Endothelial cell of umbilical vein (primary cell): ENCODE data around the gene TMPRSS5. TPM values are rescaled to one million over a fixed set of nuclear protein-coding genes. Genes with fewer than 3 reads are reported as not detected.

Experiments
- BruUV-seq: library from RNA; stranded (reverse); fragments of 400-500 nt; replicated peaks from 2 replicates; lab custom pipeline; 2021; lab: Mats Ljungman, UMichigan
- CTCF ChIA-PET: fragments of 300-600, 350-600 bp; sonication (Branson Sonifier 250); formaldehyde crosslinking; loops from one replicate; lab custom pipeline; 2021; ENCODE audit warnings: antibody characterized with exemption, inconsistent platforms; lab: Charles Lee
- POLR2A ChIA-PET: fragments of 300-600, 350-600 bp; sonication (Branson Sonifier 250); formaldehyde crosslinking; loops from one replicate; lab custom pipeline; 2021; ENCODE audit warnings: antibody characterized with exemption, inconsistent platforms; lab: Charles Lee
- DNase-seq: peaks from one replicate; pipeline ENCODE4 v3.0.0-alpha.2; 2011; ENCODE audit warnings: low read depth, low spot score
- FAIRE-seq: peaks from 2 replicates; lab custom pipeline; 2011; peaks lifted over from hg19 to GRCh38; lab: Jason Lieb, UNC
- H2AFZ ChIP-seq: 2 replicates; pipeline ENCODE4 v1.6.0; 2012; ENCODE audit warnings: low read depth, low read length, control low read depth, inconsistent platforms
- H3K27ac ChIP-seq: 2 replicates; pipeline ENCODE4 v1.5.1; 2011; ENCODE audit warnings: low read depth, mild to moderate bottlenecking, control low read depth, low read length, moderate library complexity; ENCODE audit not compliant: insufficient read depth
- H3K27me3 ChIP-seq, 2 experiments: 2 replicates each; pipeline versions ENCODE4 v1.6.0 to v1.6.1; 2011; ENCODE audit warnings: low read length in 2 of 2, mixed read lengths in 1 of 2; ENCODE audit not compliant: control insufficient read depth in 2 of 2, insufficient read depth in 2 of 2
- H3K36me3 ChIP-seq, 2 experiments: 2 replicates in 1 of 2; 3 replicates in 1 of 2; pipeline ENCODE4 v1.5.1; 2011; ENCODE audit warnings: low read length in 2 of 2, mild to moderate bottlenecking in 1 of 2, moderate library complexity in 1 of 2; ENCODE audit not compliant: control insufficient read depth in 2 of 2, insufficient read depth in 2 of 2; ENCODE audit errors: extremely low read depth in 1 of 2
- H3K4me1 ChIP-seq: 3 replicates; pipeline ENCODE4 v1.5.1; 2011; ENCODE audit warnings: mild to moderate bottlenecking, low read length; ENCODE audit not compliant: control insufficient read depth, insufficient read depth; ENCODE audit errors: extremely low read depth
- H3K4me2 ChIP-seq: 2 replicates; pipeline ENCODE4 v1.6.1; 2011; ENCODE audit warnings: low read length, control low read depth, mixed read lengths; ENCODE audit not compliant: insufficient read depth
- H3K4me3 ChIP-seq, 3 experiments: fragments of 200-600 bp in 1 of 3; sonication (generic), shearing (Covaris generic) in 1 of 3; replicated peaks in 1 of 3; 2 replicates each; pipeline ENCODE4 v1.5.1; 2011 to 2016; ENCODE audit warnings: control low read depth in 3 of 3, low read length in 3 of 3, mild to moderate bottlenecking in 2 of 3, inconsistent platforms in 1 of 3, low read depth in 1 of 3, moderate library complexity in 1 of 3; ENCODE audit not compliant: insufficient read depth in 1 of 3
- H3K79me2 ChIP-seq: 2 replicates; pipeline ENCODE4 v1.6.0; 2012; ENCODE audit warnings: low read length, inconsistent platforms; ENCODE audit not compliant: control insufficient read depth, insufficient read depth
- H3K9ac ChIP-seq: replicated peaks from 2 replicates; pipeline ENCODE3; 2011; ENCODE audit warnings: low read length, control low read depth; ENCODE audit not compliant: insufficient read depth; ENCODE audit errors: extremely low read depth
- H3K9me1 ChIP-seq: replicated peaks from 3 replicates; pipeline ENCODE4 v1.6.0; 2011; ENCODE audit warnings: mild to moderate bottlenecking, low read length; ENCODE audit not compliant: control insufficient read depth, insufficient read depth; ENCODE audit errors: extremely low read depth
- H3K9me3 ChIP-seq: replicated peaks from 2 replicates; pipeline ENCODE4 v1.5.1; 2012; ENCODE audit warnings: low read length, inconsistent platforms; ENCODE audit not compliant: control insufficient read depth, insufficient read depth
- H4K20me1 ChIP-seq: replicated peaks from 2 replicates; pipeline ENCODE3; 2011; ENCODE audit warnings: mild to moderate bottlenecking, low read length; ENCODE audit not compliant: control insufficient read depth, insufficient read depth; ENCODE audit errors: extremely low read depth
- CTCF ChIP-seq, 2 donors: IDR thresholded peaks; 1 replicate in 1 of 2; 2 replicates in 1 of 2; pipeline ENCODE4 v1.5.1; 2011; ENCODE audit warnings: low read length in 2 of 2, mild to moderate bottlenecking in 2 of 2, moderate library complexity in 2 of 2, control low read depth in 1 of 2, inconsistent platforms in 1 of 2, low read depth in 1 of 2; ENCODE audit not compliant: insufficient read depth in 1 of 2; ENCODE audit errors: extremely low read depth in 1 of 2
- EZH2 ChIP-seq: IDR thresholded peaks from 2 replicates; pipeline ENCODE4 v1.6.1; 2012; ENCODE audit warnings: borderline replicate concordance, low read depth, mild to moderate bottlenecking, moderate library complexity, low read length, inconsistent platforms; ENCODE audit not compliant: severe bottlenecking
- FOS ChIP-seq: IDR thresholded peaks from 2 replicates; pipeline ENCODE4 v1.6.1; 2011; ENCODE audit warnings: mild to moderate bottlenecking, low read length, moderate library complexity, borderline replicate concordance; ENCODE audit not compliant: insufficient read depth
- JUN ChIP-seq: IDR thresholded peaks from 2 replicates; pipeline ENCODE4 v1.6.1; 2011; ENCODE audit warnings: borderline replicate concordance, low read depth; ENCODE audit not compliant: insufficient read length, insufficient read depth
- MAX ChIP-seq: IDR thresholded peaks from 2 replicates; pipeline ENCODE4 v1.6.1; 2011; ENCODE audit not compliant: insufficient read depth, insufficient read length
- MYC ChIP-seq: IDR thresholded peaks from one replicate; pipeline ENCODE4 v1.6.1; 2011; ENCODE audit warnings: mild to moderate bottlenecking, low read depth, low read length
- POLR2A ChIP-seq: IDR thresholded peaks from 2 replicates; pipeline ENCODE4 v1.6.1; 2012; ENCODE audit warnings: low read depth, mild to moderate bottlenecking, control low read depth, low read length
- POLR2AphosphoS5 ChIP-seq: IDR thresholded peaks from 2 replicates; pipeline ENCODE4 v1.6.1; 2012; ENCODE audit warnings: low read depth, mild to moderate bottlenecking, control low read depth, low read length, moderate library complexity; ENCODE audit not compliant: insufficient read depth
- dilution Hi-C: fragments of 300-500 bp; cut with MboI; formaldehyde crosslinking; loops from one replicate; pipeline ENCODE4 v1.15.0; 2019; ENCODE audit warnings: low sequenced_read_pairs; ENCODE audit not compliant: extremely low pct_ligation_motif_present
- intact Hi-C: fragments of 100-400 bp; cut with micrococcal nuclease; formaldehyde crosslinking; loops from one replicate; pipeline ENCODE4 v1.10.0; 2022
- polyA plus RNA-seq, 4 experiments: library from polyadenylated mRNA; depleted of rRNA in 3 of 4; stranded (reverse) in 3 of 4; unstranded in 1 of 4; fragments of >200 nt; gene quantifications; 2 replicates each; pipeline versions ENCODE4 v1.2.1 to v1.2.3, GENCODE V29; 2011 to 2012; ENCODE audit warnings: missing spikeins in 1 of 4
- total RNA-seq: library from RNA; stranded (reverse); gene quantifications from 2 replicates; pipeline ENCODE4 v1.2.3, GENCODE V29; 2021

Gene TMPRSS5
- total and polyA plus RNA-seq, 2 donors (not counting 3 experiments of a cell fraction or from before 2014, with no cell fraction given), result 0.40 to 0.64 TPM

GRCh38 chr11:113697111-113697510 is 9.0 kb downstream of the TMPRSS5 start:
- POLR2A ChIA-PET, result no interaction called here
- no peak overlapping the region for H2AFZ ChIP-seq
- no peak for FAIRE-seq
- no peak for TF ChIP-seq POLR2AphosphoS5
- no peak for TF ChIP-seq POLR2A
- TF ChIP-seq FOS, result no peak
- no TSS peak for BruUV-seq
- intact Hi-C loops (no loop called here), dilution Hi-C loops (no loop called here)
- no peaks in the 10 kb centered on the region for H3K4me1 ChIP-seq
- H3K9me1 ChIP-seq, result no peaks in the 10 kb centered on the region
- no peak overlapping the region for H3K4me3 ChIP-seq
- H3K36me3 ChIP-seq, result no peaks in the 10 kb centered on the region
- DNase-seq, result no peak
- H3K9me3 ChIP-seq, result no peaks in the 10 kb centered on the region
- no peak overlapping the region for H3K4me2 ChIP-seq
- no peaks in the 10 kb centered on the region for H4K20me1 ChIP-seq
- no peaks in the 10 kb centered on the region for H3K27me3 ChIP-seq
- CTCF ChIA-PET, result no interaction called here
- H3K9ac ChIP-seq, result no peak overlapping the region
- H3K27ac ChIP-seq, result no peak overlapping the region
- H3K79me2 ChIP-seq, result no peaks in the 10 kb centered on the region

GRCh38 chr11:113695207-113695606 is 10.9 kb downstream of the TMPRSS5 start:
- Histone ChIP-seq H3K9me1 (no peaks in the 10 kb centered on the region), H3K4me3 (no peak overlapping the region), H3K27me3 (no peaks in the 10 kb centered on the region), H3K79me2 (no peaks in the 10 kb centered on the region), H3K4me2 (no peak overlapping the region), H3K9me3 (no peaks in the 10 kb centered on the region), H3K4me1 (no peaks in the 10 kb centered on the region), H3K27ac (no peak overlapping the region), H3K9ac (no peak overlapping the region), H3K36me3 (no peaks in the 10 kb centered on the region), H4K20me1 (no peaks in the 10 kb centered on the region), H2AFZ (no peak overlapping the region)
- dilution Hi-C loops (no loop called here), intact Hi-C loops (no loop called here)
- ChIA-PET POLR2A (no interaction called here), CTCF (no interaction called here)
- FAIRE-seq (no peak), DNase-seq (no peak)
- no TSS peak for BruUV-seq
- TF ChIP-seq MAX (no peak), EZH2 (no peak), POLR2AphosphoS5 (no peak), JUN (no peak), MYC (no peak), CTCF (IDR thresholded peaks at IDR 0.05; ENCODE audit: extremely low read depth in 1 of 2, insufficient read depth in 1 of 2, low read depth in 1 of 2, low read length in 2 of 2) (no peak), FOS (no peak)
